PC-3 (cell line): Measurements from ENCODE around the gene QPCT.

ENCODE experiments used
- CTCF ChIP-seq: fragments of 300-600 bp; sonication (generic); conservative IDR thresholded peaks from 2 replicates; pipeline ENCODE4 v1.5.1; 2017; ENCODE audit warnings: antibody characterized with exemption, low read depth, mild to moderate bottlenecking, low read length
- EZH2phosphoT487 ChIP-seq: fragments of 300-600 bp; sonication (generic); IDR thresholded peaks from 2 replicates; pipeline ENCODE4 v1.6.1; 2018; ENCODE audit warnings: mild to moderate bottlenecking, antibody characterized with exemption, low read length, borderline replicate concordance

GRCh38 chr2:37396890-37397565, 52.6 kb downstream of the QPCT start:
- TF ChIP-seq CTCF (no peak), EZH2phosphoT487 (no peak)
